HCT116 (cell line): ENCODE measurements around the gene SIRPB2.

Experiments used
- CTCF ChIP-seq, 3 experiments: fragments of 200-600 bp in 1 of 3; sonication (generic) in 1 of 3; IDR thresholded peaks in 2 of 3; conservative IDR thresholded peaks in 1 of 3; 2 replicates each; pipeline ENCODE4 v1.5.1; 2012 to 2017; ENCODE audit warnings: low read depth in 2 of 3, low read length in 2 of 3, antibody characterized with exemption in 1 of 3, borderline replicate concordance in 1 of 3, control low read depth in 1 of 3, mild to moderate bottlenecking in 1 of 3, mixed read lengths in 1 of 3, mixed run types in 1 of 3, moderate library complexity in 1 of 3; ENCODE audit not compliant: insufficient read depth in 1 of 3
- MAX ChIP-seq: IDR thresholded peaks from 2 replicates; pipeline ENCODE4 v1.6.1; 2012
- POLR2A ChIP-seq: IDR thresholded peaks from 2 replicates; pipeline ENCODE4 v1.7.0; 2011; ENCODE audit warnings: borderline replicate concordance; ENCODE audit not compliant: insufficient read depth, insufficient read length; ENCODE audit errors: extremely low read depth
- POLR2AphosphoS5 ChIP-seq: IDR thresholded peaks from 2 replicates; pipeline ENCODE4 v1.6.1; 2011; ENCODE audit warnings: mild to moderate bottlenecking, low read depth, low read length, moderate library complexity
- SIN3A ChIP-seq: IDR thresholded peaks from 2 replicates; pipeline ENCODE4 v1.6.1; 2012; ENCODE audit warnings: low read depth
- TCF7L2 ChIP-seq: IDR thresholded peaks from 2 replicates; pipeline ENCODE4 v1.7.0; 2011; ENCODE audit warnings: borderline replicate concordance, inconsistent platforms; ENCODE audit not compliant: insufficient read depth, insufficient read length; ENCODE audit errors: extremely low read depth

DNA sequence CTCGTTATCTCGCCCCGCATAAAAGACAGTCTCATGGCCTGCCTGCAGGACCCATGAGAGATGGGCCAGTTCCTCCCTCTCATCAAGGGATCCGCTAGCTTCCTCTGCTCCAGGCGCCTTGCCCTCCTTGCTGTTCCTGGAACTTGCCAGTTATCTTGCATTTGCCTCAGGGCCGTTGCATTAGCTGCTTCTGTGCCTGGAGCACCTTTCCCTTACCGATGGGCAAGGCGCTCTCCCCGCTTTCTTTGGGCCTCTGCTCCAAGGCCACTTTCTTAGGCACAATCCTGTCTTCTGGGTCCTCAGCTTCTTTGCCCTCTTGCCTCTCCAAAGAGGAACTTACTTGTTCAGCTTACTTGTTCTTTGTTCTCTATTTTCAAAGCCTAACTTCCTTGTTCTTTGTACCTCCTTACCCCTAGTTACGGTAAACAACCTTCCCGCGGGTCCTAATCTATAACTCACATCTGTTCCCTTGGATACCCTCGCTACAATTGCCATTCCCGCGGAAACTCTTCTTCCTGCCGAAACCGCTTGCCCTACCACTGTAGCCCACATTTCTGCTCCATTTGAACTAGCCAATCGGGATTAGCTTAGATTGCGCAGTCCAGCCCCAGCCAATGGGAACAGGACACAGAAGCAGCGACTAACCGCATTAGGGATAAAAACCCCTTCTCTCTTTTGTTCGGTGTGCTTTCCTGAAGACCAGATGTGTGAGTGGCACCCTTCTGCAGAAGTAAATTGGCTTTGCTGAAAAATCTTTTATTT is 23.7 kb downstream of the SIRPB2 start:
- no peak for TF ChIP-seq POLR2A
- no peak for TF ChIP-seq SIN3A
- no peak for TF ChIP-seq CTCF (IDR thresholded peaks at IDR 0.05 in 2 of 3, conservative IDR thresholded peaks at IDR 0.05 in 1 of 3; ENCODE audit: borderline replicate concordance in 1 of 3, insufficient read depth in 1 of 3, low read depth in 2 of 3, low read length in 2 of 3)
- TF ChIP-seq MAX = no peak
- TF ChIP-seq POLR2AphosphoS5 = no peak
- TF ChIP-seq TCF7L2 = no peak
